ENCODE measurements around the gene LRRC52.

LRRC52 gene

GRCh38 chr1:165610866-165611265 is 67.1 kb downstream of the LRRC52 start:
- TF ChIP-seq CTCF (IDR thresholded peaks at IDR 0.05; ENCODE audit: low read depth, low read length), result no peak
- no peak for TF ChIP-seq EZH2phosphoT487 (IDR thresholded peaks at IDR 0.05; ENCODE audit: low read depth)
- Histone ChIP-seq H4K20me1 (ENCODE audit: insufficient read depth, low read length) (no peaks in the 10 kb centered on the region), H3K4me2 (ENCODE audit: low read length) (no peak overlapping the region), H3K79me2 (ENCODE audit: low read length) (no peaks in the 10 kb centered on the region), H3K9me3 (ENCODE audit: insufficient read depth, low read length) (no peaks in the 10 kb centered on the region), H3K4me1 (ENCODE audit: low read length) (peaks cover 10% of the 10 kb centered on the region), H2AFZ (ENCODE audit: low read depth, low read length) (no peak overlapping the region), H3K27ac (ENCODE audit: low read length) (no peak overlapping the region), H3K9ac (ENCODE audit: low read length) (no peak overlapping the region), H3K27me3 (ENCODE audit: low read depth, low read length) (peaks cover 40% of the 10 kb centered on the region), H3K36me3 (replicated peaks; ENCODE audit: low read depth, low read length) (no peaks in the 10 kb centered on the region), H3K4me3 (ENCODE audit: low read length) (no peak overlapping the region)

GRCh38 chr1:165612062-165612461 is 68.3 kb downstream of the LRRC52 start:
- no peak overlapping the region for H3K4me3 ChIP-seq (ENCODE audit: low read length)
- TF ChIP-seq CTCF (IDR thresholded peaks at IDR 0.05; ENCODE audit: low read depth, low read length), result no peak
- TF ChIP-seq EZH2phosphoT487 (IDR thresholded peaks at IDR 0.05; ENCODE audit: low read depth), result no peak

More at GRCh38 chr1:165612062-165612461, 68.3 kb downstream of the LRRC52 start:
- Histone ChIP-seq H3K79me2 (ENCODE audit: low read length) (no peaks in the 10 kb centered on the region), H3K27ac (ENCODE audit: low read length) (no peak overlapping the region), H2AFZ (ENCODE audit: low read depth, low read length) (no peak overlapping the region), H3K4me2 (ENCODE audit: low read length) (no peak overlapping the region), H3K27me3 (ENCODE audit: low read depth, low read length) (peaks cover 46% of the 10 kb centered on the region), H3K4me1 (ENCODE audit: low read length) (no peaks in the 10 kb centered on the region), H3K36me3 (replicated peaks; ENCODE audit: low read depth, low read length) (no peaks in the 10 kb centered on the region), H3K9ac (ENCODE audit: low read length) (no peak overlapping the region), H4K20me1 (ENCODE audit: insufficient read depth, low read length) (no peaks in the 10 kb centered on the region), H3K9me3 (ENCODE audit: insufficient read depth, low read length) (no peaks in the 10 kb centered on the region)
